PFSK-1 (cell line): Measurements from ENCODE around the gene TAPBP.
A peak's percentile ranks its signal among the peaks of the same experiment; 100 is the strongest.

ENCODE experiments used
- FOXP2 ChIP-seq: optimal IDR thresholded peaks from 2 replicates; pipeline ENCODE3; 2011; ENCODE audit warnings: borderline replicate concordance, control low read depth, inconsistent platforms; ENCODE audit not compliant: insufficient read depth; ENCODE audit errors: extremely low read length, extremely low read depth
- POLR2AphosphoS5 ChIP-seq: IDR thresholded peaks from 2 replicates; pipeline ENCODE4 v1.6.1; 2012; ENCODE audit warnings: low read depth, mild to moderate bottlenecking, control low read depth, low read length, moderate library complexity
- SIN3A ChIP-seq: IDR thresholded peaks from 2 replicates; pipeline ENCODE4 v1.6.1; 2012; ENCODE audit warnings: mild to moderate bottlenecking, low read length, moderate library complexity, borderline replicate concordance; ENCODE audit not compliant: insufficient read depth
- TAF1 ChIP-seq: IDR thresholded peaks from 2 replicates; pipeline ENCODE4 v1.6.1; 2012; ENCODE audit warnings: low read length, control low read depth, borderline replicate concordance; ENCODE audit not compliant: insufficient read depth
- TF ChIP-seq, protein P1 (sequence below), 2 experiments: IDR thresholded peaks; 2 replicates each; pipeline versions ENCODE4 v1.6.1 to v1.8.0; 2011 to 2012; ENCODE audit warnings: low read depth in 2 of 2, low read length in 2 of 2, control low read depth in 1 of 2, inconsistent platforms in 1 of 2, mild to moderate bottlenecking in 1 of 2, moderate library complexity in 1 of 2; ENCODE audit not compliant: insufficient read depth in 1 of 2

The TAPBP gene

DNA sequence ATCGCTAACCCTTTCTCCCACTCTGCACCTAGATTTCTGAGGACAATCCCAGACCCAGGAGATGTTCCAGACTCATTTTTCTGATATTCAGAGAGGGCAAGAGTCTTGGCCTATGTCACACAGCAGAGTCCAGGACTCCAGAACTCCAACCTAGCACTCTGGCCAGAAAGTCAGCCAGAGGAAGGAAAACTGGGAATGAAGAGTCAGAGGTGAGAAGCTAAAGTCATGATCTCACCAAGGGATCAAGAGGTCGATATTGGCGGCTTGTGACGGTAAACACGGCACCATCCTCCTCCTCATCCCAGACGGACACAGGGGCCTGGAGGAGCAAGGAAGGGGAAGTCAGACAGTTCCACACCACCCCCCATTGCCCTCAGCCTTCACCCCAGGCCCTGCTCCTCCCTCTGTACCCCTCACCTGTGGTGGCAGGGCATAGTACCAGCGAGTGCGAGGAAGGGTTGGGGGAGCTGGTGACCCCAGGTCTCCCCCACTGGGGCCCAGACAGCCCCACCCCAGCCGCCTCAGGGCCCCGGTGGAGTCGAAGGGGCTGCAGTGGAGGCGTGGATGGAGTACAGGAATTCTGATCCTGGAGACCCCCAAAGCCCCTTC, 17.0 kb downstream of the TAPBP start:
- TF ChIP-seq TAF1 = no peak
- TF ChIP-seq, protein P1, sequence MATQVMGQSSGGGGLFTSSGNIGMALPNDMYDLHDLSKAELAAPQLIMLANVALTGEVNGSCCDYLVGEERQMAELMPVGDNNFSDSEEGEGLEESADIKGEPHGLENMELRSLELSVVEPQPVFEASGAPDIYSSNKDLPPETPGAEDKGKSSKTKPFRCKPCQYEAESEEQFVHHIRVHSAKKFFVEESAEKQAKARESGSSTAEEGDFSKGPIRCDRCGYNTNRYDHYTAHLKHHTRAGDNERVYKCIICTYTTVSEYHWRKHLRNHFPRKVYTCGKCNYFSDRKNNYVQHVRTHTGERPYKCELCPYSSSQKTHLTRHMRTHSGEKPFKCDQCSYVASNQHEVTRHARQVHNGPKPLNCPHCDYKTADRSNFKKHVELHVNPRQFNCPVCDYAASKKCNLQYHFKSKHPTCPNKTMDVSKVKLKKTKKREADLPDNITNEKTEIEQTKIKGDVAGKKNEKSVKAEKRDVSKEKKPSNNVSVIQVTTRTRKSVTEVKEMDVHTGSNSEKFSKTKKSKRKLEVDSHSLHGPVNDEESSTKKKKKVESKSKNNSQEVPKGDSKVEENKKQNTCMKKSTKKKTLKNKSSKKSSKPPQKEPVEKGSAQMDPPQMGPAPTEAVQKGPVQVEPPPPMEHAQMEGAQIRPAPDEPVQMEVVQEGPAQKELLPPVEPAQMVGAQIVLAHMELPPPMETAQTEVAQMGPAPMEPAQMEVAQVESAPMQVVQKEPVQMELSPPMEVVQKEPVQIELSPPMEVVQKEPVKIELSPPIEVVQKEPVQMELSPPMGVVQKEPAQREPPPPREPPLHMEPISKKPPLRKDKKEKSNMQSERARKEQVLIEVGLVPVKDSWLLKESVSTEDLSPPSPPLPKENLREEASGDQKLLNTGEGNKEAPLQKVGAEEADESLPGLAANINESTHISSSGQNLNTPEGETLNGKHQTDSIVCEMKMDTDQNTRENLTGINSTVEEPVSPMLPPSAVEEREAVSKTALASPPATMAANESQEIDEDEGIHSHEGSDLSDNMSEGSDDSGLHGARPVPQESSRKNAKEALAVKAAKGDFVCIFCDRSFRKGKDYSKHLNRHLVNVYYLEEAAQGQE (IDR thresholded peaks at IDR 0.05; ENCODE audit: insufficient read depth in 1 of 2, low read depth in 2 of 2, low read length in 2 of 2) = no peak
- no peak for TF ChIP-seq FOXP2
- TF ChIP-seq SIN3A = no peak
- no peak for TF ChIP-seq POLR2AphosphoS5

DNA sequence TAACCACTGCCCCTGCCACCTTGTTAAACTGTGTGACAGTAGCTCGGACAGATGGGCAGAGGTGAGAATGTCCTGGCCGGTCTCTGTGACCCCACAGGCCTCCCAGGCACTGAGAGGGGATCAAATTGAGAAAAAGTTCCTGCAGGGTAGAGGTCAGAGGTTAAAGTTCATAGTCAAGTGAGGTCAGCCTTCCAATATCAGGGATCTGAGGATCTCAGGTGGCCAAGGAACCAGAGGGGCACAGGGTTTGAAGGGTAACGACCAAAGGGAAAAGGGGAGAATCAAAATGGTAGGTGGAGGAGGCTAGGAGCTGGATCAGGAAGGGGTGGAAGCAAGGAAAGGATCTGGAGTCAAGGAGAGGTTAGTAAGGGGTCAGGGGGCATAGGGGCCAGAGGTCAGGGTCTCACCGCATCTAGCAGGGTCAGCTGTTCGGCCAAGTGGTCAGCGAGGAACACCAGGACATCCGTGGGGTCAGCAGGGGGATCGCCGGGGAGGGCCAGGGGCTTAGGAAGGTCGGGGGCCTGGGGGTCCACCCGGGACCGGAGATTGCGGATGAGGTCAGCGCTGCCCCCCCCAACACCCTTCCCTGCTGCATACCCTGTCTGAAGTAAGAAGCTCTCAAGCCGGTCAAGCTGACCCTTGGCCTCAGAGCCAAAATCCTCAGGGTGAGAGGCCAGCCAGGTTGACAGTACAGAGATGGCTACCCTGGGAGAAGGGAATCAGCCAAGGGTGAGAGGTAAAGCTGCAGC, 18.1 kb downstream of the TAPBP start:
- TF ChIP-seq POLR2AphosphoS5 (no peak), TAF1 (no peak), SIN3A (no peak), FOXP2 (no peak)
- TF ChIP-seq, protein P1 (IDR thresholded peaks at IDR 0.05; ENCODE audit: insufficient read depth in 1 of 2, low read depth in 2 of 2, low read length in 2 of 2) = no peak

DNA sequence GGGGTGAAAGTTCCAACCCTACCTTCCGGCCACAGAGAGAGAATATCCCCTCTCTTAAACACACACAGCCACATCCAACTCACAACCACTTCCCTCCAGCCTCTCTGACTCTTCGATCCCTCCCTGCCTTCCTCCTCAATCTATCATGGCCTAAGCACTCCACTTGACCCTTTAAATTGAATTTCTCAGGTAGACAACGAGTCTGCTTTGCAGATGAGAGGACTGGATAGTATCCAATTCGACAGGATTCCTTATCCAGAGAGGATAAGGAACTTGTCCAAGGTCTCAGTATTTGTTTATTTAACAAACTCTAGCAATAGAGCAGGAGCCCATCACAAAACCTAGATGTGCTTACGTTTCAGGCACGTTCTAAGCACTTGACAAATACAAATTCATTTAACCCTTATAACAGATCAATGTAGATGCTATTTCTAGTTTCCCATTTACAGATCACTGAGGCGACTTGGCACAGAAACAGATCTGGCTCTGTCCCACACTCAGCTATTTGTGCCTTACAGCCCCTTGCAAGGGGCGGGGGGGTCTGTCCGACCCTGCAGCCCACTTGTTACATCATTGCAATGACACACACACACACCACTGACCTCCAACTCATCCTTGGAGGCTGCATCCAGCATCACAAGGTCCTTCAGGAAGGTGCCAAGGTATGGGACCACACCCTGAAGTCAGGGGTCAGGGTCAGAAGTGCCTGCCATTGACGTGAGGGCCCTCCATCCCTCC, 19.6 kb downstream of the TAPBP start:
- TF ChIP-seq FOXP2 = no peak
- TF ChIP-seq POLR2AphosphoS5 = no peak
- TF ChIP-seq, protein P1 (IDR thresholded peaks at IDR 0.05; ENCODE audit: insufficient read depth in 1 of 2, low read depth in 2 of 2, low read length in 2 of 2) = no peak
- TF ChIP-seq TAF1 = no peak
- TF ChIP-seq SIN3A = no peak

DNA sequence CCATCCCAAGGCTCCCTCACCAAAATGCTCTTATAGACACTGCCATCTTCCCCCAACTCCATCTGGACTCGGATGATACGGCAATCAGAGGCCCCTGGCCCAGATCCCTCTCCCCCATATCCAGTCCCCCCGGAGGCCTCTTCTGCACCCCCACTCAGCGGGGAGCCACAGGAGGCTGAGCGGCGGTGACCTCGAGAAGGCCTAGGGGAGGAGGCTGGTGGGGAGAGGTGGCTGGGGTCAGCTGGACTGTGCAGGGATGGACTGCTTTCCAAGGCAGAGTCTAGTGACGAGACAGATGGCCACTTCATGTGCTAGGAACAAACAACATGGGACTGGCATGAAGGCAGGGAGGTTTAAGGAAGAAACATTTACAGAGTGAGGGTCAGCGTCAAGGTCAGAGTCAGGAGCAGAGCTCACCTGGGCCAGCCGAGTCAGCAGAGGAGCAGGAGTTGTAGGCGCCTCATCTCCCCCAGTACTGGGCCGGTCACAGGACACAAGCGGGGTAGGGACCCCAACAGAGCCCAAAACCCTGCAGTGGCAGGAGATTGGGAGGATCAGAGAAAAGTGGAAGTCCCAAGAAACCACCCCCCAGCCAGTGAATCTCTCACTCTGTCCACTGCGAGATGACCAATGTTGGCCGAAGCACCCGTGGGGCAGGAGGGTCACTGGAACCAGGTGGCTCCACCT, 20.7 kb downstream of the TAPBP start:
- TF ChIP-seq TAF1 = no peak
- peak; percentile 51 for TF ChIP-seq POLR2AphosphoS5

DNA sequence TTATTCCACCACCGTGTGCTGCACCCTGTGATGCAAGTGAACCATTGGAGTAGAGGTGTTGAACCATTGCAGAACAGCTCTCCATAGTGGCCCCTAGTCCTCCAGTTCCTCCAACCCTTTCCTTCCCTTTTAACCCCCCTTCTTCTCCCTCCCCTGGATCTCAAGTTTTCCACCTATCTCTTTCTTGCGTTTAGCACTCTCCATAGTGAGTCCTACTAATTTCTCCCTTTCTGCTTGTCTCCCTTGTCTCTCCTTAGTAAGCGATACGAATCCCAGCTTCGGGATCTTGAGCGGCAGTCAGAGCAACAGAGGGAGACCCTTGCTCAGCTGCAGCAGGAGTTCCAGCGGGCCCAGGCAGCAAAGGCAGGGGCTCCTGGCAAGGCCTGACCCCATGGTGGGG, 23.4 kb downstream of the TAPBP start:
- TF ChIP-seq POLR2AphosphoS5 (peak; percentile 50; the same call in 1 of the 2 replicates), FOXP2 (no peak)

DNA sequence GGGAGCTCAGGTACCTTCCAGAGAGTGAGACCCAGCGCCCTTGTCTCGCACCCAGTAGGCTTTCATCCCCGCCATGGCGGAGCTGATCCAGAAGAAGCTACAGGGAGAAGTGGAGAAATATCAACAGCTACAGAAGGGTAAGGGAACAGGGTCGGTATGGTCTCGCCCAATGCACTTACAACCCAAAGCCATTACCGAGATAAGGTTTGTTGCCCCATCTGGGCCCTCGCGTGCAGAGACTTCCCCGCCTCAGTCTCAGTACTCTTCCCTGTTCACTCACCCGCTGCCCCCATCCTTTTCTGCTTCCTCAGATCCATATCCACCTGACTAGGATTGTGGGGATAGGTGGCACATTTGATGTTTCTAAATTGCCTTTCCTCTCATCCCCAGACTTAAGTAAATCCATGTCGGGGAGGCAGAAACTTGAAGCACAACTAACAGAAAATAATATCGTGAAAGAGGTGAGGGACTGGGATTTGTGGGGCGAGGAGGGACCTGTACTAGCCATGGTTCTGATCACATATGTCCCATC, 24.0 kb downstream of the TAPBP start:
- TF ChIP-seq POLR2AphosphoS5 (no peak), TAF1 (no peak), SIN3A (no peak), FOXP2 (no peak)
- TF ChIP-seq, protein P1 (IDR thresholded peaks at IDR 0.05; ENCODE audit: insufficient read depth in 1 of 2, low read depth in 2 of 2, low read length in 2 of 2) = no peak
